Activated CD4-positive, alpha-beta T cell treated with anti-CD3 and anti-CD28 coated beads, Interleukin-2, amount 10 ng/mL, durations not matched to agents 24 days and 14 days (primary cell): ENCODE measurements around the gene SHISA8. TPM values are rescaled to one million over a fixed set of nuclear protein-coding genes. Genes with fewer than 3 reads are reported as not detected.
"Not testable (repeated sequence)": the region's sequence is repeated elsewhere in the genome, so short reads cannot be mapped to it uniquely, and the experiment has no call there.

Experiments used
- DNase-seq: peaks from one replicate; pipeline ENCODE4 v3.0.0; 2022
- H3K27ac Mint-ChIP-seq: one replicate; pipeline ENCODE4 v1.8.0; 2022; ENCODE audit warnings: mild to moderate bottlenecking, mixed read lengths
- H3K27me3 Mint-ChIP-seq: one replicate; pipeline ENCODE4 v1.8.0; 2022; ENCODE audit warnings: mixed read lengths
- H3K36me3 Mint-ChIP-seq: one replicate; pipeline ENCODE4 v1.8.0; 2022; ENCODE audit warnings: low read depth, mild to moderate bottlenecking, mixed read lengths
- H3K4me1 Mint-ChIP-seq: one replicate; pipeline ENCODE4 v1.8.0; 2021; ENCODE audit warnings: mixed read lengths
- H3K4me3 Mint-ChIP-seq: one replicate; pipeline ENCODE4 v1.8.0; 2022; ENCODE audit warnings: mild to moderate bottlenecking, moderate library complexity, mixed read lengths
- H3K9me3 Mint-ChIP-seq: one replicate; pipeline ENCODE4 v1.8.0; 2021; ENCODE audit warnings: mixed read lengths
- intact Hi-C: fragments of 100-400 bp; cut with micrococcal nuclease; formaldehyde crosslinking; loops from one replicate; pipeline ENCODE4 v1.15.1; 2023
- total RNA-seq: library from RNA; stranded (reverse); gene quantifications from 2 replicates; pipeline ENCODE4 v1.2.3, GENCODE V29; 2022

The SHISA8 gene
- total RNA-seq, 1 donor from 2014 or later: 5.7 TPM

GRCh38 chr22:41883400-41883799 lies 31.5 kb downstream of the SHISA8 start:
- H3K36me3 Mint-ChIP-seq: peaks cover 81% of the 10 kb centered on the region
- no peaks in the 10 kb centered on the region for H3K27me3 Mint-ChIP-seq
- H3K4me1 Mint-ChIP-seq: peaks cover 5% of the 10 kb centered on the region
- H3K27ac Mint-ChIP-seq: peak overlapping the region; percentile 22
- no peak for DNase-seq
- H3K9me3 Mint-ChIP-seq: no peaks in the 10 kb centered on the region
- H3K4me3 Mint-ChIP-seq: no peak overlapping the region
- intact Hi-C loops: no loop called here

GRCh38 chr22:41880653-41881052 lies 34.2 kb downstream of the SHISA8 start:
- Mint-ChIP-seq H3K27me3 (no peaks in the 10 kb centered on the region), H3K4me1 (peaks cover 26% of the 10 kb centered on the region), H3K27ac (no peak overlapping the region), H3K36me3 (peaks cover 79% of the 10 kb centered on the region), H3K4me3 (no peak overlapping the region), H3K9me3 (no peaks in the 10 kb centered on the region)
- intact Hi-C loops: no loop called here
- no peak for DNase-seq

- Mint-ChIP-seq H3K4me3 (no peak overlapping the region), H3K36me3 (peaks cover 81% of the 10 kb centered on the region)
- intact Hi-C loops: no loop called here
These were observed 38.2 kb downstream of the SHISA8 start for GRCh38 chr22:41876675-41877074.

GRCh38 chr22:41876275-41876674 lies 38.6 kb downstream of the SHISA8 start:
- no peak for DNase-seq
- peak overlapping the region; percentile 81 for H3K27ac Mint-ChIP-seq
- no peaks in the 10 kb centered on the region for H3K27me3 Mint-ChIP-seq
- no peak overlapping the region for H3K4me3 Mint-ChIP-seq
- H3K9me3 Mint-ChIP-seq: no peaks in the 10 kb centered on the region
- peaks cover 80% of the 10 kb centered on the region for H3K36me3 Mint-ChIP-seq
- peaks cover 40% of the 10 kb centered on the region for H3K4me1 Mint-ChIP-seq
- intact Hi-C loops: no loop called here

More at GRCh38 chr22:41876675-41877074, 38.2 kb downstream of the SHISA8 start:
- no peaks in the 10 kb centered on the region for H3K27me3 Mint-ChIP-seq
- DNase-seq: no peak
- peak overlapping the region; percentile 81 for H3K27ac Mint-ChIP-seq
- H3K4me1 Mint-ChIP-seq: peaks cover 40% of the 10 kb centered on the region
- H3K9me3 Mint-ChIP-seq: no peaks in the 10 kb centered on the region

GRCh38 chr22:41875531-41876270 lies 39.2 kb downstream of the SHISA8 start:
- Mint-ChIP-seq H3K27ac (peak overlapping the region; percentile 85), H3K4me1 (peaks cover 44% of the 10 kb centered on the region), H3K9me3 (no peaks in the 10 kb centered on the region), H3K4me3 (peak overlapping the region; percentile 19), H3K36me3 (peaks cover 81% of the 10 kb centered on the region), H3K27me3 (no peaks in the 10 kb centered on the region)
- intact Hi-C loops: no loop called here
- DNase-seq: no peak

GRCh38 chr22:41874090-41874489 lies 40.8 kb downstream of the SHISA8 start:
- no peaks in the 10 kb centered on the region for H3K27me3 Mint-ChIP-seq
- DNase-seq: no peak
- peak overlapping the region; percentile 2 for H3K4me3 Mint-ChIP-seq
- H3K4me1 Mint-ChIP-seq: peaks cover 43% of the 10 kb centered on the region
- intact Hi-C loops: loop anchor here (5.0 kb wide), 1 partner anchor 42 kb away; the partner anchor contains the start of gene SREBF2
- H3K36me3 Mint-ChIP-seq: peaks cover 81% of the 10 kb centered on the region
- H3K9me3 Mint-ChIP-seq: no peaks in the 10 kb centered on the region
- H3K27ac Mint-ChIP-seq: peak overlapping the region; percentile 96

GRCh38 chr22:41873391-41873790 lies 41.5 kb downstream of the SHISA8 start:
- Mint-ChIP-seq H3K4me3 (peak overlapping the region; percentile 75), H3K4me1 (peaks cover 42% of the 10 kb centered on the region), H3K9me3 (no peaks in the 10 kb centered on the region), H3K27ac (peak overlapping the region; percentile 96), H3K27me3 (no peaks in the 10 kb centered on the region), H3K36me3 (peaks cover 80% of the 10 kb centered on the region)
- DNase-seq: peak; percentile 71
- intact Hi-C loops: loop anchor here (1.0 to 5.0 kb wide), 5 partner anchors 11 to 67 kb away; partner anchors contain the start of gene SREBF2

GRCh38 chr22:41870786-41871185 lies 44.1 kb downstream of the SHISA8 start:
- Mint-ChIP-seq H3K4me3 (no peak overlapping the region), H3K4me1 (peaks cover 30% of the 10 kb centered on the region), H3K9me3 (no peaks in the 10 kb centered on the region), H3K36me3 (peaks cover 76% of the 10 kb centered on the region), H3K27me3 (no peaks in the 10 kb centered on the region), H3K27ac (peak overlapping the region; percentile 41)
- intact Hi-C loops: loop anchor here (5.0 kb wide), 1 partner anchor 38 kb away; the partner anchor contains the start of gene SREBF2
- no peak for DNase-seq

GRCh38 chr22:41870081-41870480 lies 44.8 kb downstream of the SHISA8 start:
- intact Hi-C loops: loop anchor here (5.0 kb wide), 1 partner anchor 38 kb away; the partner anchor contains the start of gene SREBF2
- not testable (repeated sequence) for H3K27ac Mint-ChIP-seq, H3K9me3 Mint-ChIP-seq, H3K27me3 Mint-ChIP-seq, DNase-seq, H3K4me3 Mint-ChIP-seq
- Mint-ChIP-seq H3K36me3 (peaks cover 74% of the 10 kb centered on the region), H3K4me1 (peaks cover 34% of the 10 kb centered on the region)

GRCh38 chr22:41868556-41868955 lies 46.3 kb downstream of the SHISA8 start:
- DNase-seq: no peak
- Mint-ChIP-seq H3K4me3 (no peak overlapping the region), H3K27me3 (no peaks in the 10 kb centered on the region), H3K36me3 (peaks cover 66% of the 10 kb centered on the region), H3K4me1 (peaks cover 33% of the 10 kb centered on the region), H3K9me3 (no peaks in the 10 kb centered on the region), H3K27ac (peak overlapping the region; percentile 59)
- intact Hi-C loops: no loop called here

GRCh38 chr22:41863472-41863871 lies 51.4 kb downstream of the SHISA8 start:
- peak overlapping the region; percentile 85 for H3K4me3 Mint-ChIP-seq
- H3K27ac Mint-ChIP-seq: peak overlapping the region; percentile 100
- no peak for DNase-seq
- intact Hi-C loops: loop anchor here (2.0 kb wide), 1 partner anchor 63 kb away; the partner anchor contains the start of gene CCDC134
- peaks cover 56% of the 10 kb centered on the region for H3K4me1 Mint-ChIP-seq
- peaks cover 43% of the 10 kb centered on the region for H3K36me3 Mint-ChIP-seq
- no peaks in the 10 kb centered on the region for H3K9me3 Mint-ChIP-seq
- no peaks in the 10 kb centered on the region for H3K27me3 Mint-ChIP-seq

- Mint-ChIP-seq H3K4me1 (peaks cover 64% of the 10 kb centered on the region), H3K27ac (peak overlapping the region; percentile 100), H3K36me3 (peaks cover 39% of the 10 kb centered on the region), H3K9me3 (no peaks in the 10 kb centered on the region), H3K27me3 (no peaks in the 10 kb centered on the region), H3K4me3 (peak overlapping the region; percentile 85)
- intact Hi-C loops: loop anchor here (1.0 to 2.0 kb wide), 3 partner anchors 11 to 62 kb away; partner anchors contain the start of gene CCDC134
- DNase-seq: peak; percentile 72
These were observed 52.2 kb downstream of the SHISA8 start for GRCh38 chr22:41862530-41863266.

GRCh38 chr22:41862160-41862529 lies 52.7 kb downstream of the SHISA8 start:
- intact Hi-C loops: loop anchor here (1.0 to 2.0 kb wide), 3 partner anchors 11 to 61 kb away; partner anchors contain the start of gene CCDC134
- H3K36me3 Mint-ChIP-seq: peaks cover 37% of the 10 kb centered on the region
- H3K27me3 Mint-ChIP-seq: no peaks in the 10 kb centered on the region
- peak; percentile 80 for DNase-seq
- no peaks in the 10 kb centered on the region for H3K9me3 Mint-ChIP-seq
- peaks cover 67% of the 10 kb centered on the region for H3K4me1 Mint-ChIP-seq
- H3K4me3 Mint-ChIP-seq: peak overlapping the region; percentile 85
- H3K27ac Mint-ChIP-seq: peak overlapping the region; percentile 100
